Measurements from ENCODE around the gene RETREG3. TPM values are rescaled to one million over a fixed set of nuclear protein-coding genes. Genes with fewer than 3 reads are reported as not detected.
"Not testable (repeated sequence)": the region's sequence is repeated elsewhere in the genome, so short reads cannot be mapped to it uniquely, and the experiment has no call there.

Gene RETREG3
- polyA plus RNA-seq, 1 donor, result 60.6 TPM

- DNase-seq, result no peak
These were observed 8.8 kb upstream of the RETREG3 start for GRCh38 chr17:42617956-42618431.

- no peak for DNase-seq
These were observed 4.6 kb upstream of the RETREG3 start for GRCh38 chr17:42613699-42614295.

GRCh38 chr17:42612013-42612412 lies 2.8 kb upstream of the RETREG3 start:
- DNase-seq, result no peak

- not testable (repeated sequence) for DNase-seq
These were observed 934 bp upstream of the RETREG3 start for GRCh38 chr17:42609814-42610801.

- DNase-seq, result no peak
These were observed 631 bp downstream of the RETREG3 start for GRCh38 chr17:42608305-42609181.

- no peak for DNase-seq
These were observed 1.4 kb downstream of the RETREG3 start for GRCh38 chr17:42607769-42608168.

GRCh38 chr17:42603318-42603717 lies 5.9 kb downstream of the RETREG3 start:
- DNase-seq, result no peak

- DNase-seq, result no peak
These were observed 10.3 kb downstream of the RETREG3 start for GRCh38 chr17:42598905-42599304.

- no peak for DNase-seq
These were observed 12.8 kb downstream of the RETREG3 start for GRCh38 chr17:42596386-42596785.

- no peak for DNase-seq
These were observed 17.8 kb downstream of the RETREG3 start for GRCh38 chr17:42591411-42591810.

- no peak for DNase-seq
These were observed 18.3 kb downstream of the RETREG3 start for GRCh38 chr17:42590886-42591285.

GRCh38 chr17:42586514-42587230 lies 22.5 kb downstream of the RETREG3 start:
- no peak for DNase-seq

GRCh38 chr17:42585353-42585752 lies 23.8 kb downstream of the RETREG3 start:
- DNase-seq, result no peak

GRCh38 chr17:42584880-42585279 lies 24.3 kb downstream of the RETREG3 start:
- no peak for DNase-seq

GRCh38 chr17:42581744-42582270 lies 27.4 kb downstream of the RETREG3 start:
- no peak for DNase-seq

- DNase-seq, result no peak
These were observed 29.2 kb downstream of the RETREG3 start for GRCh38 chr17:42579794-42580551.

GRCh38 chr17:42578282-42578869 lies 30.8 kb downstream of the RETREG3 start:
- peak; percentile 81 for DNase-seq

GRCh38 chr17:42577532-42578281 lies 31.5 kb downstream of the RETREG3 start, which contains the start of gene PSMC3IP:
PSMC3IP (minus strand) TSS chr17:42577729; CDS start chr17:42577686, 43 bp downstream.
- DNase-seq, result peak; percentile 92

- DNase-seq, result no peak
These were observed 32.0 kb downstream of the RETREG3 start for GRCh38 chr17:42577140-42577531.

Measured in left kidney (tissue), 2 donors.